Common myeloid progenitor, CD34-positive (primary cell): ENCODE results near the gene SLC35E1.
"Not testable (repeated sequence)": the region's sequence is repeated elsewhere in the genome, so short reads cannot be mapped to it uniquely, and the experiment has no call there.

Source experiments
- CTCF ChIA-PET: fragments of 350-600 bp; sonication (Branson Sonifier 250); formaldehyde crosslinking; loops from one replicate; lab custom pipeline; 2021; ENCODE audit warnings: antibody characterized with exemption; lab: Charles Lee
- POLR2A ChIA-PET: fragments of 350-600 bp; sonication (Branson Sonifier 250); formaldehyde crosslinking; loops from one replicate; lab custom pipeline; 2021; ENCODE audit warnings: antibody characterized with exemption; lab: Charles Lee
- DNase-seq, 3 donors: peaks; one replicate each; pipeline versions ENCODE4 v3.0.0 to v3.0.0-alpha.2; 2013
- H3K27ac ChIP-seq, 2 experiments: 1 replicate in 1 of 2; 2 replicates in 1 of 2; pipeline ENCODE4 v1.7.0; 2013; ENCODE audit warnings: inconsistent platforms in 2 of 2, low read length in 2 of 2, mild to moderate bottlenecking in 2 of 2, low read depth in 1 of 2, moderate library complexity in 1 of 2; ENCODE audit not compliant: severe bottlenecking in 2 of 2, insufficient read depth in 1 of 2, poor library complexity in 1 of 2
- H3K27me3 ChIP-seq, 5 experiments: replicated peaks in 2 of 5; 1 replicate in 3 of 5; 2 replicates in 2 of 5; pipeline versions ENCODE4 v1.6.1 to v1.7.0; 2013; ENCODE audit warnings: low read length in 4 of 5, mild to moderate bottlenecking in 2 of 5, moderate library complexity in 2 of 5, inconsistent platforms in 1 of 5; ENCODE audit not compliant: insufficient read depth in 5 of 5, control insufficient read depth in 4 of 5
- H3K36me3 ChIP-seq, 4 experiments: 1 replicate in 2 of 4; 2 replicates in 2 of 4; pipeline versions ENCODE4 v1.6.1 to v1.7.0; 2013; ENCODE audit warnings: low read length in 3 of 4, control low read depth in 1 of 4, mild to moderate bottlenecking in 1 of 4; ENCODE audit not compliant: control insufficient read depth in 4 of 4, insufficient read depth in 4 of 4
- H3K4me1 ChIP-seq, 4 experiments: 1 replicate in 3 of 4; 2 replicates in 1 of 4; pipeline versions ENCODE4 v1.6.1 to v1.7.1; 2013; ENCODE audit warnings: low read length in 3 of 4, mild to moderate bottlenecking in 3 of 4, control low read depth in 1 of 4, inconsistent platforms in 1 of 4, moderate library complexity in 1 of 4; ENCODE audit not compliant: control insufficient read depth in 4 of 4, insufficient read depth in 4 of 4; ENCODE audit errors: control extremely low read depth in 1 of 4
- H3K4me3 ChIP-seq, 7 experiments: 1 replicate in 4 of 7; 2 replicates in 3 of 7; pipeline versions ENCODE4 v1.5.1 to v1.7.0; 2013; ENCODE audit warnings: mild to moderate bottlenecking in 7 of 7, low read length in 6 of 7, moderate library complexity in 6 of 7, inconsistent platforms in 2 of 7, low read depth in 2 of 7, control low read depth in 1 of 7; ENCODE audit not compliant: insufficient read depth in 4 of 7, control insufficient read depth in 1 of 7; ENCODE audit errors: extremely low read depth in 1 of 7
- H3K9me3 ChIP-seq, 5 experiments: 1 replicate in 4 of 5; 2 replicates in 1 of 5; pipeline versions ENCODE4 v1.6.1 to v1.7.1; 2013; ENCODE audit warnings: low read length in 4 of 5, mild to moderate bottlenecking in 2 of 5, inconsistent platforms in 1 of 5, low read depth in 1 of 5, moderate library complexity in 1 of 5; ENCODE audit not compliant: control insufficient read depth in 4 of 5, insufficient read depth in 2 of 5; ENCODE audit errors: control extremely low read depth in 1 of 5
- WGBS: methylation state at CpG from one replicate; pipeline ENCODE4 v1.1.5; 2013; ENCODE audit not compliant: insufficient coverage; 5-methylcytosine and 5-hydroxymethylcytosine counted together

SLC35E1 gene

DNA sequence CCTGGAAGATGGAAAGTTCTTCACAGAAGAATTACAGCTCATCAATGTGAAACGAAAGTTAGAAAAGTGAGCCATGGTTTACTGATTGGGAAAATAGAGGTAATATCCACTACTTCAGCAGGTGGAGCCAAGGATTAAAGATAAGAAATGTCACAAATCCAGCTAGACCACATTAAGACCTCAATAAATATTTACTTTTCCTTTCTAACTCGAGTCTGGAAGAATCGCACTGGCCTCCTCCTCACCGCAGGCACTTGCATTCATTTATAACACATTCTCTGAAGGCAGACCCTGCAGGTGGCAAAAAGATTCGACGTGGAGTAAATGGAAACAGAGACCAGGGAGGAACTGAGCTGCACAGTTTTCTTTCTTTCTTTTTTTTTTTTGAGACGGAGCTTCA is 7.4 kb downstream of the SLC35E1 start:
- DNase-seq, result no peak
- Histone ChIP-seq H3K4me3 (no peak overlapping the region), H3K27me3 (no peaks in the 10 kb centered on the region), H3K4me1 (peaks cover 4 to 17% (median 15%) of the 10 kb centered on the region in 4 experiments), H3K27ac (no peak overlapping the region), H3K36me3 (peaks cover 7 to 72% (median 26%) of the 10 kb centered on the region in 4 experiments), H3K9me3 (no peaks in the 10 kb centered on the region)
- 95% methylated on average over 6 of the region's 7 CpGs for WGBS
- ChIA-PET POLR2A (no interaction called here), CTCF (interaction anchor here (1.9 to 2.4 kb wide), 2 partner anchors 9 to 23 kb away, joined by 6 to 10 read pairs; no protein-coding TSS in a partner anchor)

GRCh38 chr19:16562608-16563025 is 9.6 kb downstream of the SLC35E1 start:
- DNase-seq, result no peak
- no peak overlapping the region for H3K4me3 ChIP-seq
- H3K4me1 ChIP-seq, result peaks cover 4 to 17% (median 15%) of the 10 kb centered on the region in 4 experiments
- peaks cover 6 to 55% (median 24%) of the 10 kb centered on the region in 4 experiments for H3K36me3 ChIP-seq
- POLR2A ChIA-PET, result interaction anchor here (1.0 kb wide), 1 partner anchor 124 kb away, joined by 3 read pairs; no protein-coding TSS in a partner anchor
- whole genome bisulfite sequencing, result 96% methylated on average over 5 of the region's 6 CpGs
- CTCF ChIA-PET, result interaction anchor here (0.8 kb wide), 1 partner anchor 143 kb away, joined by 3 read pairs; no protein-coding TSS in a partner anchor
- no peak overlapping the region for H3K27ac ChIP-seq
- no peaks in the 10 kb centered on the region for H3K9me3 ChIP-seq
- peaks cover 0 to 2% (median 0%) of the 10 kb centered on the region in 5 experiments for H3K27me3 ChIP-seq

GRCh38 chr19:16561382-16561781 is 10.8 kb downstream of the SLC35E1 start:
- POLR2A ChIA-PET, result interaction anchor here (0.6 to 1.3 kb wide), 4 partner anchors 26 to 126 kb away, joined by 3 to 4 read pairs (median 4); no protein-coding TSS in a partner anchor

DNA sequence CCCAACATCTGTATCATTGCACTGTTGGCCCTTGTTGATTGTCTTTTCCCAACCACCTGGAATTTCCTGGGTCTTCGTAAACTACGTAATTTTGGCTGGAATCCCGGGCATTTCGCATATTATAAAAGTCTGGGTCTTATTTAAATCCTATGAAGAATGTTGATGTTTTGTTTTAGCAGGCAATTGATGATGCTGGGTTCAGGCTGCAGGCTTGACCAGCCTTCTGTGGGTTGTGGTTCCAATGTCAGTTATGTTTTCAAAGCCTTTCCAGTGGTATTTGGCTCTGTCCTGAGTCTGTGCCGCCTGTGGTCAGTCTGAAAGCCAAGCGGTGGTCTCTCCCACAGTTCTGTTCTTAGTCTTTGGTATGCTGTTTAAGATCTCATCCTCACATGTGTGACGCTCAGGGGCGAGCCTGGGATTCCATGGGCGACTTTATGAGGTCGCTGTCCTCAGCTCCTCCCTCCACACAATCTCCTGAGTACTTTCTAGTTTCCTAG is 12.4 kb downstream of the SLC35E1 start:
- Histone ChIP-seq H3K4me3 (no peak overlapping the region), H3K27me3 (peaks cover 0 to 2% (median 0%) of the 10 kb centered on the region in 5 experiments), H3K36me3 (peaks cover 9 to 56% (median 25%) of the 10 kb centered on the region in 4 experiments), H3K27ac (no peak overlapping the region), H3K9me3 (no peaks in the 10 kb centered on the region), H3K4me1 (peaks cover 0 to 5% (median 4%) of the 10 kb centered on the region in 4 experiments)
- POLR2A ChIA-PET, result interaction anchor here (0.6 kb wide), 1 partner anchor 394 kb away, joined by 4 read pairs; no protein-coding TSS in a partner anchor
- CTCF ChIA-PET, result no interaction called here
- WGBS, result 97% methylated on average over 10 of the region's 10 CpGs
- no peak for DNase-seq

More at GRCh38 chr19:16561382-16561781, 10.8 kb downstream of the SLC35E1 start:
- DNase-seq, result no peak
- Histone ChIP-seq H3K4me1 (peaks cover 0 to 11% (median 9%) of the 10 kb centered on the region in 4 experiments), H3K27ac (no peak overlapping the region), H3K9me3 (no peaks in the 10 kb centered on the region), H3K27me3 (peaks cover 0 to 2% (median 0%) of the 10 kb centered on the region in 5 experiments), H3K36me3 (peaks cover 6 to 49% (median 24%) of the 10 kb centered on the region in 4 experiments), H3K4me3 (no peak overlapping the region)
- 100% methylated on average over 4 of the region's 8 CpGs for WGBS
- CTCF ChIA-PET, result interaction anchor here (0.9 kb wide), 1 partner anchor 45 kb away, joined by 4 read pairs; no protein-coding TSS in a partner anchor

- peak; percentile 39 to 52 (median 50) for DNase-seq
- Histone ChIP-seq H3K4me1 (peaks cover 0 to 17% (median 13%) of the 10 kb centered on the region in 4 experiments), H3K4me3 (peak overlapping the region in 1 of 7 experiments; percentile 28), H3K27ac (no peak overlapping the region), H3K27me3 (peaks cover 0 to 14% (median 0%) of the 10 kb centered on the region in 5 experiments), H3K36me3 (peaks cover 14 to 39% (median 23%) of the 10 kb centered on the region in 4 experiments), H3K9me3 (no peaks in the 10 kb centered on the region)
- CTCF ChIA-PET, result interaction anchor here (1.0 to 3.4 kb wide), 3 partner anchors 9 to 12 kb away, joined by 3 to 10 read pairs (median 5); no protein-coding TSS in a partner anchor
- POLR2A ChIA-PET, result interaction anchor here (0.6 kb wide), 1 partner anchor 122 kb away, joined by 5 read pairs; no protein-coding TSS in a partner anchor
- 0% methylated on average over 4 of the region's 8 CpGs for WGBS
Observed at GRCh38 chr19:16554776-16555175, 17.4 kb downstream of the SLC35E1 start.

DNA sequence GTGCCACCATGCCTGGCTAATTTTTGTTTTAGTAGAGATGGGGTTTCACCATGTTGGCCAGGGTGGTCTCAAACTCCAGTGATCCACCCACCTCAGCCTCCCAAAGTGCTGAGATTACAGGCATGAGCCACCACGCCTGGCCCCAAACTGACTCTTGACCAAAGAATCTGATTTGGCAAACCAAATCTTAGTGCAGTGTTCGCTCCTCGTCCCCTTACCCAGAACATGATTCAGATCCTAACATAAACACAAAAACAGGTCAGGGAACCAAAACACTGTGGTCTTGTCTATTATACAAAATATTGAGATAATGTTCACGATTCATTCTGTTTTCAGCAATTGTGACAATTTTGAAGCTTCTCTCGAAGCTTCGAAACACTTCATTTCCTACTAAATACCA is 20.3 kb downstream of the SLC35E1 start:
- 100% methylated on average over 3 of the region's 6 CpGs for WGBS
- Histone ChIP-seq H3K4me1 (peaks cover 0 to 28% (median 13%) of the 10 kb centered on the region in 4 experiments), H3K27me3 (peaks cover 0 to 12% (median 0%) of the 10 kb centered on the region in 5 experiments), H3K36me3 (peaks cover 16 to 35% (median 23%) of the 10 kb centered on the region in 4 experiments)
- DNase-seq, CTCF ChIA-PET, H3K9me3 ChIP-seq, H3K27ac ChIP-seq, H3K4me3 ChIP-seq, POLR2A ChIA-PET: not testable (repeated sequence)

- 97% methylated on average over 3 of the region's 4 CpGs for WGBS
- no peak for DNase-seq
- H3K9me3 ChIP-seq, result no peaks in the 10 kb centered on the region
- peaks cover 13 to 29% (median 16%) of the 10 kb centered on the region in 4 experiments for H3K36me3 ChIP-seq
- H3K4me1 ChIP-seq, result peaks cover 0 to 27% (median 0%) of the 10 kb centered on the region in 4 experiments
- POLR2A ChIA-PET, result no interaction called here
- CTCF ChIA-PET, result no interaction called here
- H3K4me3 ChIP-seq, result no peak overlapping the region
- no peak overlapping the region for H3K27ac ChIP-seq
- H3K27me3 ChIP-seq, result peaks cover 0 to 12% (median 0%) of the 10 kb centered on the region in 5 experiments
Observed at GRCh38 chr19:16548956-16549355, 23.3 kb downstream of the SLC35E1 start.
